Measurements from ENCODE around the gene SREBF2. TPM values are rescaled to one million over a fixed set of nuclear protein-coding genes. Genes with fewer than 3 reads are reported as not detected.

Gene SREBF2
- total RNA-seq, 1 experiment from 2014 or later = 159 TPM

DNA sequence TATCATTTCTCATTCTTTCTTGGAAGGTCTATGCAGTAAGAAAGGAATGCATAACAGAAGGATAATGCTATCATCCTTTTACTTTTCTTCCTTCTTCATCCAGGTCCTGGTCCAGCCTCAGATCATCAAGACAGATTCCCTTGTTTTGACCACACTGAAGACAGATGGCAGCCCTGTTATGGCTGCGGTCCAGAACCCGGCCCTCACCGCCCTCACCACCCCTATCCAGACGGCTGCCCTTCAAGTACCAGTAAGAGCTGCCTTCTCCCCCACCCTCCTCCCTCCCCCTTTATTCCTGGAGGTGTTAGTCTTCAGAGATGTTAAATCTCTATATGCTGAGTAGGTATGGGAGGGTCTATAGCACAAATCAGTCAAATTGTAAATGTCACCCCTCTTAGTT lies 37.9 kb downstream of the SREBF2 start:
- 0 out of 2 replicates have a peak overlapping the region, but pooled peaks have one; percentile 27 for H3K27ac ChIP-seq (ENCODE audit: low read length)
- 0 out of 2 replicates have a peak, but pooled peaks cover 7% of the 10 kb centered on the region for H4K20me1 ChIP-seq (ENCODE audit: insufficient read depth, low read depth, low read length)
- peaks cover 12% of the 10 kb centered on the region for H3K4me1 ChIP-seq (ENCODE audit: low read length)
- H3K9me2 ChIP-seq (replicated peaks; ENCODE audit: insufficient read depth, low read length) = no peaks in the 10 kb centered on the region
- no peak overlapping the region for H3K4me3 ChIP-seq (ENCODE audit: low read length)
- no peaks in the 10 kb centered on the region for H3K9me3 ChIP-seq (ENCODE audit: low read length)
- no peak for DNase-seq
- H3K36me3 ChIP-seq (ENCODE audit: insufficient read depth, low read length) = peaks cover 66% of the 10 kb centered on the region
- H3K27me3 ChIP-seq (ENCODE audit: low read length) = no peaks in the 10 kb centered on the region
- no peak overlapping the region for H3K9ac ChIP-seq (ENCODE audit: low read length)
- peaks cover 50% of the 10 kb centered on the region for H3K79me2 ChIP-seq (ENCODE audit: low read length)
- no peak overlapping the region for H2AFZ ChIP-seq (ENCODE audit: low read length)
- H3K4me2 ChIP-seq (ENCODE audit: low read depth, low read length, poor library complexity, severe bottlenecking) = no peak overlapping the region

DNA sequence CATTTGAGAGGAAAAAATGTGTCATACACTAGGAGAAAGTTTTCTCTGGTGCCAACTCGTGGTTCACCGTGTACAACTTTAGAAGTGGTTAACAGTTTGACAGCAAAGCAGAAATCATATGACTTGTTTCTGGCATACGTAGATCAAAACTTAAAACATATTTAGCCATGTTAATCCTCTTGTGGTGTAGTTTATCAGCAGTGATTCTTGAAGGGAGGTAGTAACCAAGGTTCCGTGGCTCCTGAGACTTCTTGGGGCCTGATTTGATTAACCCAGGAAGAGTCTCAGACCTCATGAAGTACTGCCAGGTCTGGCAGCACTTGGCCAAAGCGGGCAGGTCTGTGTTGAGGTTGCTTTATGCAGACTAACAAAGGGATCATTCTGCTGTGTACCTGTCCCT lies 40.5 kb downstream of the SREBF2 start:
- H3K9me3 ChIP-seq (ENCODE audit: low read length) = no peaks in the 10 kb centered on the region
- no peak overlapping the region for H3K4me2 ChIP-seq (ENCODE audit: low read depth, low read length, poor library complexity, severe bottlenecking)
- peaks cover 41% of the 10 kb centered on the region for H3K79me2 ChIP-seq (ENCODE audit: low read length)
- no peak overlapping the region for H3K4me3 ChIP-seq (ENCODE audit: low read length)
- no peaks in the 10 kb centered on the region for H3K27me3 ChIP-seq (ENCODE audit: low read length)
- no peak overlapping the region for H2AFZ ChIP-seq (ENCODE audit: low read length)
- peaks cover 12% of the 10 kb centered on the region for H3K4me1 ChIP-seq (ENCODE audit: low read length)
- peaks cover 73% of the 10 kb centered on the region for H3K36me3 ChIP-seq (ENCODE audit: insufficient read depth, low read length)
- H3K9ac ChIP-seq (ENCODE audit: low read length) = no peak overlapping the region
- no peak overlapping the region for H3K27ac ChIP-seq (ENCODE audit: low read length)
- H4K20me1 ChIP-seq (ENCODE audit: insufficient read depth, low read depth, low read length) = no peaks in the 10 kb centered on the region
- DNase-seq = no peak
- no peaks in the 10 kb centered on the region for H3K9me2 ChIP-seq (replicated peaks; ENCODE audit: insufficient read depth, low read length)

DNA sequence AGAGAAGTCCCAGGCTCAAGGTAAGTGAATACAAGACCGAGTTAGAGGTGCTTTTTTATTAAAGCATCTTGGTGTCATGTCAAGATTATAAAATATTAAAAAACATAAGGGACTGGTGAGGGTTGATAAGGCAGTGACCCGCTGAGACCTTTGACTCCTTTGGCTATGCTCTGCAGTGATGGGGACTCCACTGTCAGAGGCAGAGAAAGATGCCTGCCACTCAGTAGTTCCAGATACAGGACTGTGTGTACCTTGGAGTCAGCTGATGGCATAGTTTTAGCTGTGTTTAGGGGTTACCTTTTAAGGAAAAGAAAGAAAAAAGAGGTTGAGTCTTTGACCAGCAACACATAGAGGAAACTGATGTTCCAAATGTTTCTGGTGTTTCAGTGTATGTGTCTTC lies 41.2 kb downstream of the SREBF2 start:
- Histone ChIP-seq H2AFZ (ENCODE audit: low read length) (no peak overlapping the region), H3K9me3 (ENCODE audit: low read length) (no peaks in the 10 kb centered on the region), H3K9ac (ENCODE audit: low read length) (no peak overlapping the region), H3K9me2 (replicated peaks; ENCODE audit: insufficient read depth, low read length) (no peaks in the 10 kb centered on the region), H3K4me1 (ENCODE audit: low read length) (peaks cover 12% of the 10 kb centered on the region), H3K4me3 (ENCODE audit: low read length) (no peak overlapping the region), H3K27me3 (ENCODE audit: low read length) (no peaks in the 10 kb centered on the region), H3K36me3 (ENCODE audit: insufficient read depth, low read length) (peaks cover 69% of the 10 kb centered on the region), H4K20me1 (ENCODE audit: insufficient read depth, low read depth, low read length) (no peaks in the 10 kb centered on the region), H3K79me2 (ENCODE audit: low read length) (peaks cover 34% of the 10 kb centered on the region), H3K4me2 (ENCODE audit: low read depth, low read length, poor library complexity, severe bottlenecking) (no peak overlapping the region), H3K27ac (ENCODE audit: low read length) (no peak overlapping the region)
- no peak for DNase-seq

DNA sequence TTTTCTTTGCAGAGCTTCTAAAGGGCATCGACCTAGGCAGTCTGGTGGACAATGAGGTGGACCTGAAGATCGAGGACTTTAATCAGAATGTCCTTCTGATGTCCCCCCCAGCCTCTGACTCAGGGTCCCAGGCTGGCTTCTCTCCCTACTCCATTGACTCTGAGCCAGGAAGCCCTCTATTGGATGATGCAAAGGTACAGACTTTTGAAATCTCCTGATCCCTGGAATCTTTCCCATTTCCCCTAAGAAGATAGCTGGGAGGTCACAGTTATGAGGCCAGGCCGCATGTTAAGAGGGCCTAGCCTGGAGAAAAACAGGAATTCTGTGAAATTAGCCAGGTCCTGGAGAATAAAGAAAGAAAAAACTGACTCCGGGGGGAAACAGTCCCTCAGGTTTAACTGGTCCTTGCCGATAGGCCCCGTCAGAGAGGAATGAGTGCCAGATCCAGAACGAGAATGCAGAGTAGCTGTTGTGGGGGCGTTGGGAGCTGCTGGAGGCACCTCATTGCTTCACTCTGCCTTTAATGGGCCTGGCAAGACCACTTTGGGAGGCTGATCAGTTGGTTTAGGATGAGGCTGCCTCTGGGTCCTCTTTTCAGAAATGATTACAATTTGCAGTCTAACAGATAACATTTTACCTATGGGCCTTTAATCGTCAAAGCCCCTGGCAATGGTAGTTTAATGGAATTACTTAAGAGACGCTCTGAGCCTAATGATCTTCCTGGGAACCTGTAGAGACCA lies 42.8 kb downstream of the SREBF2 start:
- Histone ChIP-seq H2AFZ (ENCODE audit: low read length) (no peak overlapping the region), H3K4me2 (ENCODE audit: low read depth, low read length, poor library complexity, severe bottlenecking) (no peak overlapping the region), H3K36me3 (ENCODE audit: insufficient read depth, low read length) (peaks cover 71% of the 10 kb centered on the region), H3K9me2 (replicated peaks; ENCODE audit: insufficient read depth, low read length) (no peaks in the 10 kb centered on the region), H3K4me1 (ENCODE audit: low read length) (peaks cover 15% of the 10 kb centered on the region), H4K20me1 (ENCODE audit: insufficient read depth, low read depth, low read length) (no peaks in the 10 kb centered on the region), H3K79me2 (ENCODE audit: low read length) (peaks cover 34% of the 10 kb centered on the region), H3K27ac (ENCODE audit: low read length) (no peak overlapping the region), H3K27me3 (ENCODE audit: low read length) (no peaks in the 10 kb centered on the region), H3K9me3 (ENCODE audit: low read length) (no peaks in the 10 kb centered on the region), H3K4me3 (ENCODE audit: low read length) (no peak overlapping the region), H3K9ac (ENCODE audit: low read length) (no peak overlapping the region)
- no peak for DNase-seq

DNA sequence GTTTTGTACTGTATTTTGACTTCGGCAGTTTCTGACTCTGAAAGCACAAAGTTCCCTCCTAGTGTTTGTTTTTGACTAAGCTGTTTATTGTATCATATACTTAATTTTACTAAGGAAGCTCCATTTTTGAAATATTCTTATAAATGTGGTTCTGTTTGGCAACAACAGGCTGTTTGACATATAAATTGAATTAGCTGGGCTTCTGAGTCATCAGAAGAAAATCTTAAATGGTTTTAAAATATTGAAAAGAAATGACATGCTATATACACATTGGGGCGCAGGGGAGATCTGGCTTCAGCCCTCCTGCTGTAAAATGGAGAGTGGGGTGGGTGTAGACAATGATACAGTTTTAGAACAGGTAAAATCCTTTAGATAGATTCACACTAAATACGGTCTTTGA lies 43.4 kb downstream of the SREBF2 start:
- no peak for DNase-seq
- Histone ChIP-seq H3K9me2 (replicated peaks; ENCODE audit: insufficient read depth, low read length) (no peaks in the 10 kb centered on the region), H3K4me1 (ENCODE audit: low read length) (peaks cover 16% of the 10 kb centered on the region), H2AFZ (ENCODE audit: low read length) (no peak overlapping the region), H3K79me2 (ENCODE audit: low read length) (peaks cover 31% of the 10 kb centered on the region), H3K4me3 (ENCODE audit: low read length) (no peak overlapping the region), H3K36me3 (ENCODE audit: insufficient read depth, low read length) (peaks cover 70% of the 10 kb centered on the region), H4K20me1 (ENCODE audit: insufficient read depth, low read depth, low read length) (no peaks in the 10 kb centered on the region), H3K27ac (ENCODE audit: low read length) (no peak overlapping the region), H3K27me3 (ENCODE audit: low read length) (no peaks in the 10 kb centered on the region), H3K4me2 (ENCODE audit: low read depth, low read length, poor library complexity, severe bottlenecking) (no peak overlapping the region), H3K9me3 (ENCODE audit: low read length) (no peaks in the 10 kb centered on the region), H3K9ac (ENCODE audit: low read length) (no peak overlapping the region)

DNA sequence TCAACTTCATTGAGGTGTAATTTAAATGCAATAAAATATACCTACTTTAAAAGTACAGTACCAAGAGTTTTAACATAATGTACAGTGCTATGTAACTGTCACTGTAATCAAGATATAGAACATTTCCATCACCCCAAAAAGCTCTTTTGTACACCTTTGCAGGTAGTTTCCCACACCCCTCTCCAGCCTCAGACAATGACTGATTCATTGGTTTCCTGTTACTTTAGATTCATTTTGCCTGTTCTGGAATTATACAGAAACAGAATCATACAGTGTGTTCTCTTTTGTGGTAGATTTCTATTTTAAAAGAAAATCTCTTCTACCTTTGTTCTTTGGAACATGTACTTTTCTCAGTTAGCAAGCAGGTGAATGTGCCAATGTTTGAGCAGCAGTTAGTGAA lies 43.8 kb downstream of the SREBF2 start:
- no peaks in the 10 kb centered on the region for H3K9me3 ChIP-seq (ENCODE audit: low read length)
- H3K36me3 ChIP-seq (ENCODE audit: insufficient read depth, low read length) = peaks cover 70% of the 10 kb centered on the region
- no peak overlapping the region for H3K27ac ChIP-seq (ENCODE audit: low read length)
- H3K9ac ChIP-seq (ENCODE audit: low read length) = no peak overlapping the region
- H2AFZ ChIP-seq (ENCODE audit: low read length) = no peak overlapping the region
- no peaks in the 10 kb centered on the region for H3K9me2 ChIP-seq (replicated peaks; ENCODE audit: insufficient read depth, low read length)
- peaks cover 32% of the 10 kb centered on the region for H3K79me2 ChIP-seq (ENCODE audit: low read length)
- DNase-seq = no peak
- H3K27me3 ChIP-seq (ENCODE audit: low read length) = no peaks in the 10 kb centered on the region
- H3K4me2 ChIP-seq (ENCODE audit: low read depth, low read length, poor library complexity, severe bottlenecking) = no peak overlapping the region
- H3K4me1 ChIP-seq (ENCODE audit: low read length) = peaks cover 19% of the 10 kb centered on the region
- no peak overlapping the region for H3K4me3 ChIP-seq (ENCODE audit: low read length)
- no peaks in the 10 kb centered on the region for H4K20me1 ChIP-seq (ENCODE audit: insufficient read depth, low read depth, low read length)

DNA sequence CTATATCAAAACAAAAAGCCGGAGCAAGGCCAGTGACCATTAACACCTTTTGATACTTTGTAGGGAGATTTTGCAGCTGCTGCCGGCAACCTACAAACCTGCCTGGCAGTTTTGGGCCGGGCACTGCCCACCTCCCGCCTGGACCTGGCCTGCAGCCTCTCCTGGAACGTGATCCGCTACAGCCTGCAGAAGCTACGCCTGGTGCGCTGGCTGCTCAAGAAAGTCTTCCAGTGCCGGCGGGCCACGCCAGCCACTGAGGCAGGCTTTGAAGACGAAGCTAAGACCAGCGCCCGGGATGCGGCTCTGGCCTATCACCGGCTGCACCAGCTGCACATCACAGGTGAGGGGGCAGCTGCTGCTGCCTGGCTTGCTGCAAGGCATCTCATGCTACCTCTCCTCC lies 47.7 kb downstream of the SREBF2 start:
- H3K4me2 ChIP-seq (ENCODE audit: low read depth, low read length, poor library complexity, severe bottlenecking) = no peak overlapping the region
- peaks cover 49% of the 10 kb centered on the region for H3K4me1 ChIP-seq (ENCODE audit: low read length)
- peaks cover 30% of the 10 kb centered on the region for H3K79me2 ChIP-seq (ENCODE audit: low read length)
- H3K9me2 ChIP-seq (replicated peaks; ENCODE audit: insufficient read depth, low read length) = no peaks in the 10 kb centered on the region
- no peaks in the 10 kb centered on the region for H3K27me3 ChIP-seq (ENCODE audit: low read length)
- no peak overlapping the region for H2AFZ ChIP-seq (ENCODE audit: low read length)
- H3K27ac ChIP-seq (ENCODE audit: low read length) = no peak overlapping the region
- DNase-seq = no peak
- H3K36me3 ChIP-seq (ENCODE audit: insufficient read depth, low read length) = peaks cover 75% of the 10 kb centered on the region
- H4K20me1 ChIP-seq (ENCODE audit: insufficient read depth, low read depth, low read length) = no peaks in the 10 kb centered on the region
- H3K9me3 ChIP-seq (ENCODE audit: low read length) = no peaks in the 10 kb centered on the region
- no peak overlapping the region for H3K9ac ChIP-seq (ENCODE audit: low read length)
- H3K4me3 ChIP-seq (ENCODE audit: low read length) = no peak overlapping the region

DNA sequence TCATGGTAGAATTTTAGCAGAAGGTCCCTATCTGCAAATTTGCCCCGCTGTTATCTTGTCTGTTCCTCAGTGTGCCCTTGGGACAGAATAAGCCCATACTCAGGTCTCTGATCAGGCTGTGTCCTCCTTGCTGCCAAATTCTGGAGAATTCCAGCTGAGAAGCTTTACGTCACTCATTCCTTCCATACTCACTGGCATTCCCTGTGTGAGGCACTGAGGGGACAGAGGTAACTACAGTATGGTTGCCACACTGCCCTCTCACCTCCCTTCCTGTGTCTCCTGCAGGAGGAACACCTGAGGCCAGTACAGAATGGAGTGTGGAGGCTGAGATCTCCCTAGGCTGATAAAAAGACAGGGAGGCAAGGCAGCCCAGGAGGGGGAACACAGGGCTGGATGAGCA lies 50.5 kb downstream of the SREBF2 start:
- Histone ChIP-seq H3K4me3 (ENCODE audit: low read length) (no peak overlapping the region), H3K79me2 (ENCODE audit: low read length) (peaks cover 20% of the 10 kb centered on the region), H3K4me1 (ENCODE audit: low read length) (peaks cover 73% of the 10 kb centered on the region), H3K4me2 (ENCODE audit: low read depth, low read length, poor library complexity, severe bottlenecking) (peak overlapping the region; percentile 22), H2AFZ (ENCODE audit: low read length) (no peak overlapping the region), H3K27me3 (ENCODE audit: low read length) (no peaks in the 10 kb centered on the region), H3K27ac (ENCODE audit: low read length) (peak overlapping the region; percentile 71), H3K9me2 (replicated peaks; ENCODE audit: insufficient read depth, low read length) (no peaks in the 10 kb centered on the region), H3K9me3 (ENCODE audit: low read length) (no peaks in the 10 kb centered on the region), H3K36me3 (ENCODE audit: insufficient read depth, low read length) (peaks cover 63% of the 10 kb centered on the region), H4K20me1 (ENCODE audit: insufficient read depth, low read depth, low read length) (no peaks in the 10 kb centered on the region), H3K9ac (ENCODE audit: low read length) (peak overlapping the region; percentile 25; the same call in 1 of the 2 replicates)
- no peak for DNase-seq

Data from Karpas-422 (cell line).